NCI-H1417 treated with DMSO at 0.1 percent for 48 hours (cell line): Measurements from ENCODE around the gene ZNF587.
"Not testable (repeated sequence)": the region's sequence is repeated elsewhere in the genome, so short reads cannot be mapped to it uniquely, and the experiment has no call there.

Experiments
- DNase-seq: peaks from one replicate; lab custom pipeline; 2025; lab: John Stamatoyannopoulos, UW

The ZNF587 gene

GRCh38 chr19:57887195-57887941 lies 37.7 kb downstream of the ZNF587 start:
- DNase-seq, result no peak

GRCh38 chr19:57888107-57888559 lies 38.5 kb downstream of the ZNF587 start:
- no peak for DNase-seq

- DNase-seq, result no peak
Observed at GRCh38 chr19:57888560-57889231, 39.0 kb downstream of the ZNF587 start, which contains the start of gene ZNF814. Gene ZNF814, minus strand, starts transcription at chr19:57889037. Its CDS starts 235 bp downstream, at chr19:57888802.

GRCh38 chr19:57890706-57891105 lies 41.0 kb downstream of the ZNF587 start:
- DNase-seq, result not testable (repeated sequence)

- no peak for DNase-seq
Observed at GRCh38 chr19:57900311-57900710, 50.7 kb downstream of the ZNF587 start.

- no peak for DNase-seq
Observed at GRCh38 chr19:57903618-57904184, 54.0 kb downstream of the ZNF587 start.

- no peak for DNase-seq
Observed at GRCh38 chr19:57905258-57905657, 55.6 kb downstream of the ZNF587 start.

- no peak for DNase-seq
Observed at GRCh38 chr19:57907394-57907793, 57.7 kb downstream of the ZNF587 start.

GRCh38 chr19:57914531-57914930 lies 64.9 kb downstream of the ZNF587 start:
- no peak for DNase-seq
